Measurements from ENCODE around the gene TDRD10. TPM values are rescaled to one million over a fixed set of nuclear protein-coding genes. Genes with fewer than 3 reads are reported as not detected.
A peak's percentile ranks its signal among the peaks of the same experiment; 100 is the strongest.
"Not testable (repeated sequence)": the region's sequence is repeated elsewhere in the genome, so short reads cannot be mapped to it uniquely, and the experiment has no call there.

Gene TDRD10
- total RNA-seq, 4 donors from 2014 or later = 2.3 to 5.0 (median 4.3) TPM

DNA sequence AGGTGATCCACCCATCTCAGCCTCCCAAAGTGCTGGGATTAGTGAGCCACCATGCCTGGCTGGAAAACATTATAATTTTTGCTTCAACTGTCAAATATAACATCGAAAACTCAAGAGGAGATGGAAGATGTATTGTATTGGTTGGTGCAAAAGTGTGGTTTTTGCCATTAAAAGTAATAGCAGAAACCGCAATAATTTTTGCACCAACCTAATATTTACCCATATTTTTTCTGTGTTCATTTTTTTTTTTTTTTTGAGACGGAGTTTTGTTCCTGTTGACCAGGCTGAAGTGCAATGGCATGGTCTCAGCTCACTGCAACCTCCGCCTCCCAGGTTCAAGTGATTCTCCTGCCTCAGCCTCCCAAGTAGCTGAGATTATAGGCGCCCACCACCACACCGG is 27.3 kb downstream of the TDRD10 start:
- Histone ChIP-seq H3K36me3 (no peaks in the 10 kb centered on the region), H3K27ac (replicated peaks in 1 of 4) (no peak overlapping the region), H3K9me3 (no peaks in the 10 kb centered on the region), H3K4me3 (no peak overlapping the region), H3K27me3 (no peaks in the 10 kb centered on the region), H3K4me1 (no peaks in the 10 kb centered on the region)
- intact Hi-C loops (cut with DNase I) = loop anchor here (2.0 kb wide), 1 partner anchor 23 kb away; no protein-coding TSS in a partner anchor
- no peak for DNase-seq (ENCODE audit: extremely low spot score)
- TF ChIP-seq POLR2AphosphoS5 (IDR thresholded peaks at IDR 0.05) (no peak), EP300 (IDR thresholded peaks at IDR 0.05) (no peak), POLR2A (IDR thresholded peaks at IDR 0.05; ENCODE audit: low read depth) (no peak)
- TF ChIP-seq, protein P1, sequence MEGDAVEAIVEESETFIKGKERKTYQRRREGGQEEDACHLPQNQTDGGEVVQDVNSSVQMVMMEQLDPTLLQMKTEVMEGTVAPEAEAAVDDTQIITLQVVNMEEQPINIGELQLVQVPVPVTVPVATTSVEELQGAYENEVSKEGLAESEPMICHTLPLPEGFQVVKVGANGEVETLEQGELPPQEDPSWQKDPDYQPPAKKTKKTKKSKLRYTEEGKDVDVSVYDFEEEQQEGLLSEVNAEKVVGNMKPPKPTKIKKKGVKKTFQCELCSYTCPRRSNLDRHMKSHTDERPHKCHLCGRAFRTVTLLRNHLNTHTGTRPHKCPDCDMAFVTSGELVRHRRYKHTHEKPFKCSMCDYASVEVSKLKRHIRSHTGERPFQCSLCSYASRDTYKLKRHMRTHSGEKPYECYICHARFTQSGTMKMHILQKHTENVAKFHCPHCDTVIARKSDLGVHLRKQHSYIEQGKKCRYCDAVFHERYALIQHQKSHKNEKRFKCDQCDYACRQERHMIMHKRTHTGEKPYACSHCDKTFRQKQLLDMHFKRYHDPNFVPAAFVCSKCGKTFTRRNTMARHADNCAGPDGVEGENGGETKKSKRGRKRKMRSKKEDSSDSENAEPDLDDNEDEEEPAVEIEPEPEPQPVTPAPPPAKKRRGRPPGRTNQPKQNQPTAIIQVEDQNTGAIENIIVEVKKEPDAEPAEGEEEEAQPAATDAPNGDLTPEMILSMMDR (IDR thresholded peaks at IDR 0.05) = no peak
- WGBS = 88% methylated on average over 6 of the region's 6 CpGs

DNA sequence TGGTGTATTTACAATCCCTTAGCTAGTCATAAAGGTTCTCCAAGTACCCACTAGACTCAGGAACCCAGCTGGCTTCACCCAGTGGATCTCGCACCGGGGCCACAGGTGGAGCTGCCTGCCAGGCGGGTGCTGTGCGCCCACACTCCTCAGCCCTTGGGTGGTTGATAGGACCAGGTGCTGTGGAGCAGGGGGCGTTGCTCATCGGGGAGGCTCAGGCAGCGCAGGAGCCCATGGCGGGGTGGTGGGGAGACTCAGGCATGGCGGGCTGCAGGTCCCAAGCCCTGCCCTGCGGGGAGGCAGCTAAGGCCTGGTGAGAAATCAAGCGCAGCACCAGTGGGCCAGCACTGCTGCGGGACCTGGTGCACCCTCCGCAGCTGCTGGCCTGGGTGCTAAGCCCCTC is 29.9 kb downstream of the TDRD10 start:
- no CpG with 5 or more reads among the region's 13 CpGs for WGBS
- DNase-seq (ENCODE audit: extremely low spot score); H3K9me3 ChIP-seq; H3K36me3 ChIP-seq; H3K27ac ChIP-seq (replicated peaks in 1 of 4); H3K4me3 ChIP-seq; H3K27me3 ChIP-seq; H3K4me1 ChIP-seq; intact Hi-C loops (cut with DNase I): not testable (repeated sequence)

DNA sequence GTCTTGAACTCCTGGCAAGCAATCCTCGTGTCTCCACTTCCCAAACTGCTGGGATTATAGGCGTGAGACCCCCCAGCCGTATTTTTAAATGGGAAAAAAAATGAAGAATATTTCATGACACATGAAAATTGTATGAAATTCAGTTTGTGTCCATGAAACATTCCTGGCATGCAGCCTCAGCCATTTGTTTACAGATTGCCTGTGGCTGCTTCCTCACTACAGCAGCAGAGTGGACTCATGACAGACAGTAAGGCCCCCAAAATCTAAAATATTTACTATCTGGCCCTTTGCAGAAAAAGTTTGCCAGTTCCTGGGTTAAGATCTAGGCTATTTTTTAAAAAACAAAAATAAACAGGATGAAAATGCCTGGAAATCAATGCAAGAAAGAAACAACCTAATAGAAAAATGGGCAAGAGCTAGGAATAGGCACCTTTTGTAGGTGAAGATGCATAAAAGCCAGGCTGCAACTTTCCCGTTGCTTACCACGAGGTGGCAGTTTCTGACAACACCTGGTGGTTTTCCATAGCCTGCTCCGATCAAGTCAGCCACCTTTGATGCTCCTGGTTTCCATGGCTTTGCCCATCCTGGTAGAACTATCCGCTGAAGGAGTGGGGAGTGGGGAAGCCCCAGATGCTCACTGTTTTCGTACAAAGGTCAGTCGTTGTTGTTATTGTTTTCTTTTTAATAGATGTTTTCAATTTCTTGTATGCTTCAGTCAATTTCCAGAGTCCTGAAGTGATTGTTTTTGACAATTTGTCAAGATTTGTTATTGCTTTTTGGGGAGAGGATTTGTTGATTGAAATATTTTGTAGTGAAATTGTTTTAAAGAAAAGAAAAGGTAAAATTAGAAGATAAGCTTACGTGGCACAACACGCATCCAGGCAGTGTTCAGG is 32.2 kb downstream of the TDRD10 start:
- Histone ChIP-seq H3K4me3 (no peak overlapping the region), H3K4me1 (no peaks in the 10 kb centered on the region), H3K27me3 (no peaks in the 10 kb centered on the region), H3K27ac (replicated peaks in 1 of 4) (no peak overlapping the region), H3K36me3 (no peaks in the 10 kb centered on the region), H3K9me3 (no peaks in the 10 kb centered on the region)
- TF ChIP-seq POLR2A (IDR thresholded peaks at IDR 0.05; ENCODE audit: low read depth) = no peak
- TF ChIP-seq POLR2AphosphoS5 (IDR thresholded peaks at IDR 0.05) = no peak
- TF ChIP-seq, protein P1 (IDR thresholded peaks at IDR 0.05) = peak in 2 of 3 experiments; percentile 11 to 37
- TF ChIP-seq EP300 (IDR thresholded peaks at IDR 0.05) = no peak
- WGBS = 67% methylated on average over 11 of the region's 11 CpGs
- intact Hi-C loops (cut with DNase I) = no loop called here
- no peak for DNase-seq (ENCODE audit: extremely low spot score)

DNA sequence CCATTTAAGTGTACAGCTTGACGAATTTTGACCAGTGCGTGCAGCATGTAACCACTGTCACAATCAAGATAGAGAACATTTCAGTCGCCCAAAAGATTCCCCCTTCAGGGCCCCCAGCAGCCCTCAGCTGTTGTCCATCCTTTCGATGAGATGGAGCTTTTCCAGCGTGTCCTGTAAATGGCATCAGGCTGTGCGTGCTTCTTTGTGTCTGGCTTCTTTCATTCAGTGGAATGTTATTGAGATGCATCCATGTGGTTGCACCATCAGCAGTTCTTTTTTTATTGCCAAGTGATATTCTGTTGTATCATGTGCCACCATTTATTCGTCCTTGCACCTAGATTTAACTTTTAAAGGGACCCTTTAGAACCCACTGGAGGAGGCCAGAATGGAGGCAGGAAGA is 34.6 kb downstream of the TDRD10 start:
- no peaks in the 10 kb centered on the region for H3K27me3 ChIP-seq
- H3K4me1 ChIP-seq = no peaks in the 10 kb centered on the region
- H3K27ac ChIP-seq (replicated peaks in 1 of 4) = no peak overlapping the region
- TF ChIP-seq POLR2A (IDR thresholded peaks at IDR 0.05; ENCODE audit: low read depth) (no peak), POLR2AphosphoS5 (IDR thresholded peaks at IDR 0.05) (no peak), EP300 (IDR thresholded peaks at IDR 0.05) (no peak)
- TF ChIP-seq, protein P1 (IDR thresholded peaks at IDR 0.05) = no peak
- no peak overlapping the region for H3K4me3 ChIP-seq
- no peak for DNase-seq (ENCODE audit: extremely low spot score)
- no peaks in the 10 kb centered on the region for H3K9me3 ChIP-seq
- H3K36me3 ChIP-seq = no peaks in the 10 kb centered on the region
- intact Hi-C loops (cut with DNase I) = no loop called here
- 74% methylated on average over 7 of the region's 7 CpGs for WGBS

DNA sequence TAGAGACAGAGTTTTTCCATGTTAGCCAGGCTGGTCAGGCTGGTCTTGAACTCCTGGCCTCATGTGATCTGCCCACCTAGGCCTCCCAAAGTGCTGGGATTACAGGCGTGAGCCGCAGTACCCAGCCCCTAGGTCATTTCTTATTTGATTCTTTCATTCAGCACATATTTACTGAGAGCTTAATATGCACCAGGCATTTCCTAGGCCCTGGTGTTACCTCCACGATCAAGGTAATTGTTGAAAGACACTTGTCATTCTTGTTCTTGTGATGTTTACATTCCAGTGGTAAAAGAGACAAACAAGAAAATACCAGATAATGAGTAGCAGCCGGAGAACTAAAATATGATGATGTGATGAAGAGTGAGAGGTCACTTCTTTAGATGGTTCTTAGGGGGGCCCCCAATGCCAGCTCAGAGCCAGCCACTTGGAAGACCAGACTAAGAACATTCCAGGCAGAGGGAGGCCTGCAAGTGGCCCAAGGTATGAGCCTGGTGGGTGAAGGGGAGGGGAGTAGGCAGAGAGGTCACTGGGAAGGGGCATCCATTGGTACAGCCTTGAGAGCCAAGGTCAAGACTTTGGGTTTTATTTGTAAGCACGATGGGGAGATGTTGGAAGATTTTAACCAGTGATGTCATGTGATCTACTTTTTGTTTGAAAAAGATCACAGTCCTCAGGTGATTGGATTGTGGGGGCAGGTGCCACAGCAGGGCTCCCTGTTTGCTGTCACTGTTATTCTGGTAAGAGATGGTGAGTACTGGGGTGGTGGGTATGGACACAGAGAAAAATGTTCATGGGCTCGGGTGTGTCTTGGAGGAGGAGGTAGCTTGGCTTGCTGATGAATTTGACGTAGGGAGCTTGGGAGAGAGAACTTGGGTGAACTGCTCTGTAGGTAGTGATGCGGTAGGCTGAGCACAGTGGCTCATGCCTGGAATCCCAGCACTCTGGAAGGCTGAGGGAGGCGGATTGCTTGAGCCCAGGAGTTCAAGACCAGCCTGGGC is 37.8 kb downstream of the TDRD10 start:
- H3K27ac ChIP-seq (replicated peaks in 1 of 4) = no peak overlapping the region
- no peaks in the 10 kb centered on the region for H3K9me3 ChIP-seq
- 87% methylated on average over 9 of the region's 9 CpGs for WGBS
- intact Hi-C loops (cut with DNase I) = no loop called here
- no peak overlapping the region for H3K4me3 ChIP-seq
- TF ChIP-seq, protein P1 (IDR thresholded peaks at IDR 0.05) = no peak
- TF ChIP-seq POLR2A (IDR thresholded peaks at IDR 0.05; ENCODE audit: low read depth) = no peak
- TF ChIP-seq POLR2AphosphoS5 (IDR thresholded peaks at IDR 0.05) = no peak
- TF ChIP-seq EP300 (IDR thresholded peaks at IDR 0.05) = no peak
- no peaks in the 10 kb centered on the region for H3K4me1 ChIP-seq
- no peaks in the 10 kb centered on the region for H3K36me3 ChIP-seq
- H3K27me3 ChIP-seq = peaks cover 0 to 17% (median 0%) of the 10 kb centered on the region in 4 donors
- DNase-seq (ENCODE audit: extremely low spot score) = no peak

Measured in esophagus muscularis mucosa (tissue), 4 donors.